K562 (cell line): ENCODE data around the gene GABPB2. TPM values are rescaled to one million over a fixed set of nuclear protein-coding genes. Genes with fewer than 3 reads are reported as not detected.
A peak's percentile ranks its signal among the peaks of the same experiment; 100 is the strongest.

Source experiments
- E2F3 ChIP-seq: fragments of 250-450 bp; sonication (Bioruptor Pico); IDR thresholded peaks from 2 replicates; pipeline ENCODE4 v1.4.0; 2020; ENCODE audit warnings: mild to moderate bottlenecking
- HIVEP1 ChIP-seq: fragments of 250-450 bp; sonication (Bioruptor Pico); IDR thresholded peaks from 2 replicates; pipeline ENCODE4 v1.4.0; 2020; ENCODE audit warnings: mild to moderate bottlenecking
- KLF6 ChIP-seq: fragments of 250-450 bp; sonication (Bioruptor Pico); IDR thresholded peaks from 2 replicates; pipeline ENCODE4 v1.4.0; 2020; ENCODE audit warnings: mild to moderate bottlenecking, moderate library complexity, borderline replicate concordance
- NFATC3 ChIP-seq: fragments of 450-650 bp; IDR thresholded peaks from 2 replicates; pipeline ENCODE4 v1.6.1; 2017; ENCODE audit warnings: mild to moderate bottlenecking
- PHB ChIP-seq: fragments of 250-450 bp; sonication (Bioruptor Pico); IDR thresholded peaks from 2 replicates; pipeline ENCODE4 v1.5.0; 2021
- POLR2B ChIP-seq: fragments of 450-650 bp; IDR thresholded peaks from 2 replicates; pipeline ENCODE4 v1.6.1; 2018; ENCODE audit warnings: low read depth; ENCODE audit not compliant: partially characterized antibody
- SIN3B ChIP-seq: fragments of 450-650 bp; IDR thresholded peaks from 2 replicates; pipeline ENCODE4 v1.6.1; 2017; ENCODE audit warnings: low read depth, mild to moderate bottlenecking, moderate library complexity
- TEAD4 ChIP-seq, 2 experiments: sonication (generic) in 1 of 2; formaldehyde crosslinking in 1 of 2; IDR thresholded peaks; 2 replicates each; pipeline versions ENCODE4 v1.6.1 to v1.8.0; 2012 to 2022; ENCODE audit warnings: borderline replicate concordance in 1 of 2, inconsistent platforms in 1 of 2, low read length in 1 of 2, mild to moderate bottlenecking in 1 of 2, missing genetic modification reagents in 1 of 2
- ZNF24 ChIP-seq: fragments of 450-650 bp; IDR thresholded peaks from 2 replicates; pipeline ENCODE4 v1.6.1; 2016
- ZNF253 ChIP-seq: fragments of 250-450 bp; sonication (Bioruptor Pico); conservative IDR thresholded peaks from 2 replicates; pipeline ENCODE4 v1.6.1; 2021; ENCODE audit warnings: mild to moderate bottlenecking
- ZNF431 ChIP-seq: sonication (generic); formaldehyde crosslinking; IDR thresholded peaks from 2 replicates; pipeline ENCODE4 v1.8.0; 2022; ENCODE audit warnings: mild to moderate bottlenecking, missing genetic modification reagents
- ZNF592 ChIP-seq: fragments of 450-650 bp; IDR thresholded peaks from 2 replicates; pipeline ENCODE4 v1.6.1; 2017; ENCODE audit warnings: antibody characterized with exemption, mild to moderate bottlenecking
- ZNF639 ChIP-seq, 2 experiments: fragments of 200-800 bp in 1 of 2; sonication (Bioruptor generic) in 1 of 2; sonication (generic) in 1 of 2; formaldehyde crosslinking in 1 of 2; IDR thresholded peaks in 1 of 2; conservative IDR thresholded peaks in 1 of 2; 2 replicates each; pipeline versions ENCODE4 v1.5.0 to v1.6.1; 2016 to 2020; ENCODE audit warnings: missing compliant biosample characterization in 1 of 2, missing genetic modification characterization in 1 of 2, missing genetic modification reagents in 1 of 2
- polyA plus RNA-seq, 8 experiments: library from polyadenylated mRNA; depleted of rRNA in 4 of 8; stranded (reverse) in 5 of 8; unstranded in 3 of 8; fragments of >200 nt; fragmentation: Nextera tagmentation in 2 of 8; fragmentation: Illumina TruSeq in 1 of 8; extraction: Ambion mirVana in 2 of 8; extraction: Trizol in 1 of 8; gene quantifications; 2 replicates each; pipeline versions ENCODE4 v1.2.1 to v1.2.3, GENCODE V29; 2011 to 2014; ENCODE audit warnings: inconsistent platforms in 1 of 8, missing spikeins in 1 of 8
- total RNA-seq, 7 experiments: library from RNA; depleted of rRNA in 6 of 7; stranded (reverse); fragments of >200 nt in 6 of 7; fragmentation: Illumina TruSeq in 2 of 7; extraction: Trizol in 2 of 7; gene quantifications; 2 replicates each; pipeline versions ENCODE4 v1.2.1 to v1.2.3, GENCODE V29; 2011 to 2021; ENCODE audit warnings: low replicate concordance in 1 of 7
- TF ChIP-seq, protein P1 (sequence below), 2 experiments: fragments of 450-650 bp in 1 of 2; IDR thresholded peaks; 2 replicates each; pipeline ENCODE4 v1.6.1; 2011 to 2017; ENCODE audit warnings: low read depth in 2 of 2, antibody characterized with exemption in 1 of 2, borderline replicate concordance in 1 of 2, low read length in 1 of 2, mild to moderate bottlenecking in 1 of 2, mixed read lengths in 1 of 2; ENCODE audit not compliant: control insufficient read depth in 1 of 2
- TF ChIP-seq, protein P2 (sequence below): sonication (generic); formaldehyde crosslinking; IDR thresholded peaks from 2 replicates; pipeline ENCODE4 v1.8.1; 2023; ENCODE audit warnings: mild to moderate bottlenecking, missing genetic modification reagents

GABPB2 gene
- total and polyA plus RNA-seq, 9 of the 15 experiments (the other 6 are each of a cell fraction or from before 2014, with no cell fraction given) = 2.2 to 13.3 (median 6.1) TPM

GRCh38 chr1:151051356-151052009 is 19.1 kb upstream of the GABPB2 start (continued):
- TF ChIP-seq, protein P1, sequence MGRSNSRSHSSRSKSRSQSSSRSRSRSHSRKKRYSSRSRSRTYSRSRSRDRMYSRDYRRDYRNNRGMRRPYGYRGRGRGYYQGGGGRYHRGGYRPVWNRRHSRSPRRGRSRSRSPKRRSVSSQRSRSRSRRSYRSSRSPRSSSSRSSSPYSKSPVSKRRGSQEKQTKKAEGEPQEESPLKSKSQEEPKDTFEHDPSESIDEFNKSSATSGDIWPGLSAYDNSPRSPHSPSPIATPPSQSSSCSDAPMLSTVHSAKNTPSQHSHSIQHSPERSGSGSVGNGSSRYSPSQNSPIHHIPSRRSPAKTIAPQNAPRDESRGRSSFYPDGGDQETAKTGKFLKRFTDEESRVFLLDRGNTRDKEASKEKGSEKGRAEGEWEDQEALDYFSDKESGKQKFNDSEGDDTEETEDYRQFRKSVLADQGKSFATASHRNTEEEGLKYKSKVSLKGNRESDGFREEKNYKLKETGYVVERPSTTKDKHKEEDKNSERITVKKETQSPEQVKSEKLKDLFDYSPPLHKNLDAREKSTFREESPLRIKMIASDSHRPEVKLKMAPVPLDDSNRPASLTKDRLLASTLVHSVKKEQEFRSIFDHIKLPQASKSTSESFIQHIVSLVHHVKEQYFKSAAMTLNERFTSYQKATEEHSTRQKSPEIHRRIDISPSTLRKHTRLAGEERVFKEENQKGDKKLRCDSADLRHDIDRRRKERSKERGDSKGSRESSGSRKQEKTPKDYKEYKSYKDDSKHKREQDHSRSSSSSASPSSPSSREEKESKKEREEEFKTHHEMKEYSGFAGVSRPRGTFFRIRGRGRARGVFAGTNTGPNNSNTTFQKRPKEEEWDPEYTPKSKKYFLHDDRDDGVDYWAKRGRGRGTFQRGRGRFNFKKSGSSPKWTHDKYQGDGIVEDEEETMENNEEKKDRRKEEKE (IDR thresholded peaks at IDR 0.05; ENCODE audit: borderline replicate concordance in 1 of 2, control insufficient read depth in 1 of 2, low read depth in 2 of 2, low read length in 1 of 2) = no peak
- TF ChIP-seq E2F3 (CRISPR knock-in tag) = no peak
- TF ChIP-seq ZNF24 = no peak
- no peak for TF ChIP-seq KLF6 (CRISPR knock-in tag)
- TF ChIP-seq, protein P2, sequence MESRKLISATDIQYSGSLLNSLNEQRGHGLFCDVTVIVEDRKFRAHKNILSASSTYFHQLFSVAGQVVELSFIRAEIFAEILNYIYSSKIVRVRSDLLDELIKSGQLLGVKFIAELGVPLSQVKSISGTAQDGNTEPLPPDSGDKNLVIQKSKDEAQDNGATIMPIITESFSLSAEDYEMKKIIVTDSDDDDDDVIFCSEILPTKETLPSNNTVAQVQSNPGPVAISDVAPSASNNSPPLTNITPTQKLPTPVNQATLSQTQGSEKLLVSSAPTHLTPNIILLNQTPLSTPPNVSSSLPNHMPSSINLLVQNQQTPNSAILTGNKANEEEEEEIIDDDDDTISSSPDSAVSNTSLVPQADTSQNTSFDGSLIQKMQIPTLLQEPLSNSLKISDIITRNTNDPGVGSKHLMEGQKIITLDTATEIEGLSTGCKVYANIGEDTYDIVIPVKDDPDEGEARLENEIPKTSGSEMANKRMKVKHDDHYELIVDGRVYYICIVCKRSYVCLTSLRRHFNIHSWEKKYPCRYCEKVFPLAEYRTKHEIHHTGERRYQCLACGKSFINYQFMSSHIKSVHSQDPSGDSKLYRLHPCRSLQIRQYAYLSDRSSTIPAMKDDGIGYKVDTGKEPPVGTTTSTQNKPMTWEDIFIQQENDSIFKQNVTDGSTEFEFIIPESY (CRISPR knock-in tag) = no peak
- no peak for TF ChIP-seq HIVEP1 (CRISPR knock-in tag)
- no peak; the same call in 1 of the 2 replicates for TF ChIP-seq ZNF592
- no peak for TF ChIP-seq NFATC3
- TF ChIP-seq POLR2B = peak; percentile 58
- no peak for TF ChIP-seq SIN3B
- no peak for TF ChIP-seq ZNF639 (CRISPR knock-in tag; conservative IDR thresholded peaks at IDR 0.05 in 1 of 2, IDR thresholded peaks at IDR 0.05 in 1 of 2)
- TF ChIP-seq PHB = no peak
- TF ChIP-seq ZNF431 (CRISPR knock-in tag) = no peak
- no peak; the same call in 1 of the 2 replicates for TF ChIP-seq TEAD4 (IDR thresholded peaks at IDR 0.05; ENCODE audit: low read length)
- no peak for TF ChIP-seq TEAD4 (CRISPR knock-in tag; IDR thresholded peaks at IDR 0.05; ENCODE audit: borderline replicate concordance)
- TF ChIP-seq ZNF253 (CRISPR knock-in tag) = no peak; the same call in 1 of the 2 replicates
